ENCODE data around the gene ASTN2.
A peak's percentile ranks its signal among the peaks of the same experiment; 100 is the strongest.

ASTN2 gene

DNA sequence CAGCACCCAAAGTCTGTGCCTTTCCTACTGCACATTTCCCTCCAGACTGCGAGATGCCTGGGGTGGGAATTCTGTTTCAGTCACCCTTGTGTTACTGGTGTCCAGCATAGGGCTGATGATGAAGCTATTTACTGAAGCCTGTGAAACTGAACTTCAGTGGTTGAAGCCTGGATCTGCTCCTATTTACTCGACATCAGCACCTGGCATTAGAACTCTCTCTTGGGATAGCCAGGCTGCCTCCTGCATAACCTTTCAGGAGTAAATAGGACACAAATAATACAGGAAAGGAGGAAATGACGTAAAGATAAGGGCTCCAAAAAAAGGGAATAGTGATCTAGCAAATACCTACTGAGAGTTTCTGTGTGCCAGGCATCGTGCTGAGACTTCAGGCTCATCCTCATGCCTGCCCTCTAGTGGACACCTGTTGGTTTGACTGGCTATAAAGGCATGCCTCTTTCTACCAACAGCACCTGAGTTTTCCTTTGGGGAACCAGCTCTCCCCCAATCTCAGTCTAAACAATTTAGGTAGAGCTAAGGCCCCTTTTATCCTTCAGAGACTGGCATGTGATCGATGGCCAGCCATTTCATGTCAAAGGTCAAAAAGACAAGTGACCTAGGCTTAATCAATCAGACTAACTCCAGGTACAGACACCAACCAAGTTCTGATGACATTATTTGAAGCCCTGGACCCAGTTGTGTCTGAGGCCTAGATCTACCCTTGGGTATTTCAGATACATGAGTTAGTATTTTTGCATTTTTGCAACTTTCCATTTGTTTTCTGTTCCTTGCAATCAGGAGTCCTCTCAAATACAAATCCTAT lies 919.8 kb downstream of the ASTN2 start:
- TF ChIP-seq, protein P1, sequence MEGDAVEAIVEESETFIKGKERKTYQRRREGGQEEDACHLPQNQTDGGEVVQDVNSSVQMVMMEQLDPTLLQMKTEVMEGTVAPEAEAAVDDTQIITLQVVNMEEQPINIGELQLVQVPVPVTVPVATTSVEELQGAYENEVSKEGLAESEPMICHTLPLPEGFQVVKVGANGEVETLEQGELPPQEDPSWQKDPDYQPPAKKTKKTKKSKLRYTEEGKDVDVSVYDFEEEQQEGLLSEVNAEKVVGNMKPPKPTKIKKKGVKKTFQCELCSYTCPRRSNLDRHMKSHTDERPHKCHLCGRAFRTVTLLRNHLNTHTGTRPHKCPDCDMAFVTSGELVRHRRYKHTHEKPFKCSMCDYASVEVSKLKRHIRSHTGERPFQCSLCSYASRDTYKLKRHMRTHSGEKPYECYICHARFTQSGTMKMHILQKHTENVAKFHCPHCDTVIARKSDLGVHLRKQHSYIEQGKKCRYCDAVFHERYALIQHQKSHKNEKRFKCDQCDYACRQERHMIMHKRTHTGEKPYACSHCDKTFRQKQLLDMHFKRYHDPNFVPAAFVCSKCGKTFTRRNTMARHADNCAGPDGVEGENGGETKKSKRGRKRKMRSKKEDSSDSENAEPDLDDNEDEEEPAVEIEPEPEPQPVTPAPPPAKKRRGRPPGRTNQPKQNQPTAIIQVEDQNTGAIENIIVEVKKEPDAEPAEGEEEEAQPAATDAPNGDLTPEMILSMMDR (IDR thresholded peaks at IDR 0.05; ENCODE audit: control extremely low read depth, extremely low read depth, low read depth, missing control alignments) = peak; percentile 59
- peak; percentile 22 for DNase-seq (ENCODE audit: extremely low spot score)
- CTCF ChIA-PET = interaction anchor here (0.6 to 3.8 kb wide), 12 partner anchors 9 to 743 kb away, joined by 3 to 30 read pairs (median 3); no protein-coding TSS in a partner anchor
- POLR2A ChIA-PET = no interaction called here

DNA sequence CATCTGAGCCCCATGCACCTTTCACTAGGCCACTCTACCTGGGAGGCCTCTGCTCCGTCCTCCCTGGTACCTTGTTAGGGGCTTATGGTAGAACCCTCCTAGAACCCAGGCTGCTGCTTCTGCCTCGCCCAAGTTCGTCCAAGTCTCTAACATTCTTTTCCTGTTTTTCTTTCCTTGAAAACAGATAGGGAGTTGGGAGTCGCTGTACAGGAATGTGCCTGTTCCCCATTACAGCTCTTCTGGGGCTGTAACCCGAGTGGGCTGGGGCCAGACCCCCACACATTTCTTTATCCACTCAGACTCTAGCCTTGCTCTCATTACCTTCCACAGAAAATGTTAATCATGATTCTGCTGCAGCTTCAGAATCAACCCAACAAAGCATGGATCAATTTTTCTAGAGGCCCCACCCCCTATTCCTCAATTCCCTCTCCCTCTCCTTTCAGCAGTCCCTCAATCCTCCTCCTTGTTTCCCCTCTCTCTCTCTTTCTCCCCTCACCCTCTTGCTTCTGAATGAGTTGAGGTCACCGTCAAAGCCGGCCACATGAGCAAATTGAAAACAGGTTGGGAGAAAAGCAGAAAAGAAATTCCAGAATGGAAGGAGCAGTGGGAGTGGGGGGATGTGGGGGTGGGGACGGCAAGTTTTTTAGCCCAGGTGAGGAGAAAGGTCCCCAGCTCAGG lies 921.5 kb downstream of the ASTN2 start:
- DNase-seq (ENCODE audit: extremely low spot score) = no peak
- POLR2A ChIA-PET = no interaction called here
- CTCF ChIA-PET = interaction anchor here (0.7 to 1.4 kb wide), 2 partner anchors 10 to 45 kb away, joined by 3 read pairs; no protein-coding TSS in a partner anchor
- TF ChIP-seq, protein P1 (IDR thresholded peaks at IDR 0.05; ENCODE audit: control extremely low read depth, extremely low read depth, low read depth, missing control alignments) = no peak

DNA sequence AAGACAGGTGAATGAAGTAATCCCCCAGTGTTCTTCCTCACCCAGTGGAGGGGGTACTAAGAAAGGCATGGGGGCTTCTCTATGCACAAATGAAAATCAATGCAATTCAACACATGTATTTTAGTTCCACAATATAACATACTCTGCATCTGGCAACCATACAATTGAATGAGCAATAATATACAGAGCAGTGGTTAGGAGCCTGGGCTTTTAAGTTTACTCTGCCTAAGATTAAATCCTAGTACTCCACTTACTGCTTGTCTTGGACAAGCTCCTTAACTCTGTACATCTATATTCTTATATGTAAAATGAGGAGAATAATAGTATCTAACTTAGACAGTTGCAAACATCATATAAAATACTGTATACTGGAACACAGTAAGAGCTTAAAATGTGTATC lies 923.2 kb downstream of the ASTN2 start:
- POLR2A ChIA-PET = no interaction called here
- no peak for DNase-seq (ENCODE audit: extremely low spot score)
- TF ChIP-seq, protein P1 (IDR thresholded peaks at IDR 0.05; ENCODE audit: control extremely low read depth, extremely low read depth, low read depth, missing control alignments) = no peak
- CTCF ChIA-PET = interaction anchor here (1.7 kb wide), 1 partner anchor 12 kb away, joined by 4 read pairs; no protein-coding TSS in a partner anchor

DNA sequence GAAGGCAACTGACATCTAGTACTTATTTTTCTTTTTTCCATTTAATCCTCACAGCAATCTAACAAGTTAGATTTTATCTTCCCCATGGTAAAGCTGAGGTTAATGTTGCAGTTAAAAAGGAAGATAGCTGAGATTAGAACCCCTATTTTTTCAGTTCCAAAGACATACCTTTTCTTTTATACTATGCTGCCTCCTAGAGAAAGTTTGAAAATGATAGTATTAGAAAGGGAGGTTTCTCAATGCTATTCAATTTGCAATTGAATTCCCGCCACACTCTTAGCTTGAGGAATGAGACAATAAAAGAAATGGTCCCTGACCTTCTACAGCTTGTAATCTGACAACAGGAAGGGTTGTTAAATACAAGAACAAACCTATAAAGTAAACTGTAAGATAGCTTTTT lies 923.6 kb downstream of the ASTN2 start:
- CTCF ChIA-PET = interaction anchor here (1.7 kb wide), 1 partner anchor 12 kb away, joined by 4 read pairs; no protein-coding TSS in a partner anchor

DNA sequence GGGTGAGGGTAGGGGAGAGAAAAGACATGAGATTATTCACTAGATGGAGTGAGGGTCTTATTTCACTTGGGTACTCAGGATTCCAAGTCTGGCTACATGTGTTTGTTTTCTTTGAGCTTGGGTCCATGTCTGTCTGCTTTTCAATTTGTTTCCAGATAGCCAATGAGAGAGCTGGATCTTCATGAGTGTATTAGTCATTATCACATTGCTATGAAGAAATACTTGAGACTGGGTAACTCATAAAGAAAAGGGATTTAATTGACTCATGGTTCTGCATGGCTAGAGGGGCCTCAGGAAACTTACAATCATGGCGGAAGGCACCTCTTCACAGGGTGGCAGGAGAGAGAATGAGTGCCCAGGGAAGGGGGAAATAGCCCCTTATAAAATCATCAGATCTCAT lies 924.5 kb downstream of the ASTN2 start:
- no peak for DNase-seq (ENCODE audit: extremely low spot score)
- ChIA-PET POLR2A (no interaction called here), CTCF (interaction anchor here (1.7 kb wide), 1 partner anchor 13 kb away, joined by 4 read pairs; no protein-coding TSS in a partner anchor)
- TF ChIP-seq, protein P1 (IDR thresholded peaks at IDR 0.05; ENCODE audit: control extremely low read depth, extremely low read depth, low read depth, missing control alignments) = no peak

More for the DNA sequence above, 923.6 kb downstream of the ASTN2 start:
- POLR2A ChIA-PET = no interaction called here
- TF ChIP-seq, protein P1 (IDR thresholded peaks at IDR 0.05; ENCODE audit: control extremely low read depth, extremely low read depth, low read depth, missing control alignments) = no peak
- DNase-seq (ENCODE audit: extremely low spot score) = no peak

DNA sequence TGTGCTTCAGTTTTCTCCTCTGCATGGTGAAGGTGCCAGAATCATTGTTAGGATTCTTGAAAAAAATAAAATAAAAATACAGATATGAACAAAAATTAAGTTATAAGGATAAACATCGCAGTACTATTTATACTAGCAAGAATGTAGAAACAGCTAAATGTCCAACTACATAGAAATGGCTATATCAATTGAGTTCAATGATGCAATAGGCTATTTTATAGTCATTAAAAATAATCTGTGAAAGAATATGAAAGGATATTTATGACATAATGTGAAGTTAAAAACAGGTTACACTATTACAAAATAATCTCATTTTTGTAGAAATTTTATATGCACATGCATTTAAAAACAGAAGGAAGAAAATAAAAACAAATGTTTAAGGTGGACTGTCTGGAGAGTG lies 926.5 kb downstream of the ASTN2 start:
- no peak for DNase-seq (ENCODE audit: extremely low spot score)
- POLR2A ChIA-PET = no interaction called here
- CTCF ChIA-PET = interaction anchor here (1.1 kb wide), 1 partner anchor 16 kb away, joined by 3 read pairs; no protein-coding TSS in a partner anchor
- TF ChIP-seq, protein P1 (IDR thresholded peaks at IDR 0.05; ENCODE audit: control extremely low read depth, extremely low read depth, low read depth, missing control alignments) = no peak

Measured in GM10248 (cell line).